HT-29 (cell line): ENCODE results near the gene SAMD1. TPM values are rescaled to one million over a fixed set of nuclear protein-coding genes. Genes with fewer than 3 reads are reported as not detected.

ENCODE experiments used
- DNase-seq: peaks from one replicate; pipeline ENCODE4 v3.0.0-alpha.2; 2015; ENCODE audit warnings: low spot score
- total RNA-seq: library from RNA; depleted of rRNA; stranded (reverse); fragments of >200 nt; shearing (Covaris generic); gene quantifications from 2 replicates; pipeline ENCODE4 v1.2.3, GENCODE V29; 2014

Gene SAMD1
- total RNA-seq, 1 experiment from 2014 or later, result 71.7 TPM

GRCh38 chr19:14113762-14114414 lies 23.3 kb upstream of the SAMD1 start:
- no peak for DNase-seq

- DNase-seq, result no peak
Measured at GRCh38 chr19:14112809-14113385, 22.3 kb upstream of the SAMD1 start.

- DNase-seq, result no peak
Measured at GRCh38 chr19:14112051-14112808, 21.7 kb upstream of the SAMD1 start.

GRCh38 chr19:14111486-14111885 lies 20.9 kb upstream of the SAMD1 start:
- DNase-seq, result no peak

GRCh38 chr19:14110650-14111049 lies 20.1 kb upstream of the SAMD1 start:
- no peak for DNase-seq

GRCh38 chr19:14107581-14108461 lies 17.3 kb upstream of the SAMD1 start:
- DNase-seq, result no peak

- no peak for DNase-seq
Measured at GRCh38 chr19:14106840-14107239, 16.3 kb upstream of the SAMD1 start.

GRCh38 chr19:14105680-14106079 lies 15.1 kb upstream of the SAMD1 start:
- no peak for DNase-seq

GRCh38 chr19:14103310-14103709 lies 12.8 kb upstream of the SAMD1 start:
- no peak for DNase-seq

- no peak for DNase-seq
Measured at GRCh38 chr19:14102756-14103155, 12.2 kb upstream of the SAMD1 start.

GRCh38 chr19:14102102-14102696 lies 11.6 kb upstream of the SAMD1 start:
- DNase-seq, result no peak

- no peak for DNase-seq
Measured at GRCh38 chr19:14101003-14101545, 10.5 kb upstream of the SAMD1 start.

- DNase-seq, result no peak
Measured at GRCh38 chr19:14097532-14098151, 7.1 kb upstream of the SAMD1 start.

- no peak for DNase-seq
Measured at GRCh38 chr19:14096272-14096992, 5.9 kb upstream of the SAMD1 start.

GRCh38 chr19:14094854-14095253 lies 4.3 kb upstream of the SAMD1 start:
- no peak for DNase-seq

- no peak for DNase-seq
Measured at GRCh38 chr19:14093117-14093823, 2.7 kb upstream of the SAMD1 start.

GRCh38 chr19:14091813-14092462 lies 1.4 kb upstream of the SAMD1 start:
- DNase-seq, result no peak

- peak; percentile 47 for DNase-seq
Measured at GRCh38 chr19:14091081-14091812, 696 bp upstream of the SAMD1 start.
